GM12874 (cell line): ENCODE data around the gene MCC.

Experiments
- CTCF ChIP-seq: IDR thresholded peaks from 2 replicates; pipeline ENCODE4 v1.5.1; 2011; ENCODE audit warnings: low read depth, mild to moderate bottlenecking, control low read depth, low read length, moderate library complexity; ENCODE audit not compliant: insufficient read depth

Gene MCC

GRCh38 chr5:113169720-113170119 is 318.5 kb downstream of the MCC start:
- no peak for TF ChIP-seq CTCF

DNA sequence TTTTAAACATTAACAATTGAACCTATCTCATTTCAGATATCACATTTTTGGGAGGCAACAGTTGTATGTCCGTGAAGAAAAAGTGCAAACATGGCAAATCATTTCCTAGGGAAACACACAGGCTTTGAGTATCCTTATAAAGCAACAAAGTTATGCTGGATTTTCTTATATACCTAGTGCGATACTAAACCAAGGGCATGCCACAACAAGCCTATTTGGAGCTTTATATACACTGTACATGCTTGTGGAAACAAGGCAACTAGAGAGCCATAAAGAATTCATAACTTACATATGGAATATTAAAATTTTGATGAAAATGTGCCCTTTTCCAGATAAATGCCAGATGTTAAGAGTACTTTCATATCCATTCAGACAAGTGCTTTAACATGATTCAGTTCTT is 320.3 kb downstream of the MCC start:
- no peak for TF ChIP-seq CTCF

GRCh38 chr5:113166852-113167366 is 321.3 kb downstream of the MCC start:
- no peak for TF ChIP-seq CTCF

DNA sequence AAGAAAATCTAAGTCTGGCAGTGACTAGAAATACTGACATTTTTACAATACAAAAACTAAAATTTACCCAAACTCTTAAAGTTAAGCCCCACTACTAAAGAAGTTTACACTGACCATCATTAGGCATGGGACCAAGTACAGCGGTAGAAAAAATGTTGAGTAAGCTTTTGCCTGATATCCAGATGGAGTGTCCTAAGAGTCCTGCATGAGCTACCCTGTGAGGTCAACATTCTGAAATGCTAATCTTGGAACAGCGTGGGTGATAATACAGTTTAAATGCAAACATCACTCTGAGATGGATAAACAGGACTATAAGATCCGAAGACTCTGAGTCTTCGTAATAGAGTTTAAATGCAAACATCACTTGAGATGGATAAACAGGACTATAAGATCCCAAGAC is 322.0 kb downstream of the MCC start:
- TF ChIP-seq CTCF: no peak

GRCh38 chr5:113164021-113164420 is 324.2 kb downstream of the MCC start:
- no peak for TF ChIP-seq CTCF

DNA sequence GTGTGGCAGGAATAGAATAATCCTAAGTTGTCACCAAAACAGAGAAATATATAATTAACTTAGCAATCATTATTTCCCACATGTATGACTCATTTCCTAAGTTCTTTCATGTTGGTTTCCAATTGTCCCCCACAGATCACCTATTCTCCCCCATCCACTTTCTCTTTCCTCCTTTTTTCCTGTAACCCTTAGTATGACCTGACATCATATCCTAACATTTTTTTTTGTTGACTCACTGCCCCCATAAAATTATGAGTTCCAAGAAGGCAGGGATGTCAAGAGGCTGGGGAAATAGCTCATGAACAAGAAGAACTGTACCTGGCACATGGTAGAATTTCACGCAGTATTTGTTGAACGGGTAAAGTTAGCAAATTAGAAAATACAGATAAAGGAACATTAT is 324.9 kb downstream of the MCC start:
- TF ChIP-seq CTCF: no peak

DNA sequence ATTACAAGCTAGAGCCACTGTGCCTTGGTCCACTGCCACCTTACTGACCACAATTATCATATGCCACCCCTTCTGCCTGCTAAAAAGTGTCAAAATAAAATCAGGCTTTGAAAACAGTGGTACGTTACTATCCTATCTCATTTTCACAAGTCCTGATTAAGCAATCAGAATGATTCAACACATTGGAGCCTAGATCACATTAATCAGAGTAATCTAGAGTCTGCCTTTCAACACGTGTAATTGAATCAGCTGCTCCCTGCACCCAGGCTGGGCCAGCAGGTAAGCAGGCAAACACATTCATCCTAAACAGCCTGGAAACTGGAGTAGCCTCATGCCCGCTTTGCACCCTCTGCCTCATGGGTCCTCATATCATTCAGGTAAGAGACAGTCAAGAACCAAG is 325.5 kb downstream of the MCC start:
- no peak for TF ChIP-seq CTCF

- no peak for TF ChIP-seq CTCF
Measured at GRCh38 chr5:113162208-113162607, 326.0 kb downstream of the MCC start.
